VCaP (cell line): Measurements from ENCODE around the gene TMCO4.
A peak's percentile ranks its signal among the peaks of the same experiment; 100 is the strongest.

ENCODE experiments used
- H3K27ac ChIP-seq: fragments of 450-650 bp; 2 replicates; pipeline ENCODE4 v1.5.1; 2017
- CTCF ChIP-seq: fragments of 450-650 bp; conservative IDR thresholded peaks from 2 replicates; pipeline ENCODE4 v1.5.1; 2017; ENCODE audit warnings: mild to moderate bottlenecking, moderate library complexity

The TMCO4 gene

GRCh38 chr1:19780267-19780877, 19.3 kb downstream of the TMCO4 start:
- H3K27ac ChIP-seq, result no peak overlapping the region
- TF ChIP-seq CTCF, result no peak

GRCh38 chr1:19776933-19777332, 22.8 kb downstream of the TMCO4 start:
- TF ChIP-seq CTCF, result no peak
- peak overlapping the region; percentile 94 for H3K27ac ChIP-seq

GRCh38 chr1:19776287-19776686, 23.4 kb downstream of the TMCO4 start:
- H3K27ac ChIP-seq, result peak overlapping the region; percentile 94
- TF ChIP-seq CTCF, result no peak

- no peak for TF ChIP-seq CTCF
- H3K27ac ChIP-seq, result peak overlapping the region; percentile 94
These were observed 23.9 kb downstream of the TMCO4 start for GRCh38 chr1:19775831-19776230.

- peak overlapping the region; percentile 94 for H3K27ac ChIP-seq
- TF ChIP-seq CTCF, result no peak
These were observed 24.4 kb downstream of the TMCO4 start for GRCh38 chr1:19775317-19775716.

GRCh38 chr1:19774180-19774785, 25.4 kb downstream of the TMCO4 start:
- peak overlapping the region; percentile 94 for H3K27ac ChIP-seq
- no peak for TF ChIP-seq CTCF

- no peak for TF ChIP-seq CTCF
- H3K27ac ChIP-seq, result peak overlapping the region; percentile 83
These were observed 26.2 kb downstream of the TMCO4 start for GRCh38 chr1:19773485-19773884.
